Measurements from ENCODE around the gene PPP4R3A.

DNA sequence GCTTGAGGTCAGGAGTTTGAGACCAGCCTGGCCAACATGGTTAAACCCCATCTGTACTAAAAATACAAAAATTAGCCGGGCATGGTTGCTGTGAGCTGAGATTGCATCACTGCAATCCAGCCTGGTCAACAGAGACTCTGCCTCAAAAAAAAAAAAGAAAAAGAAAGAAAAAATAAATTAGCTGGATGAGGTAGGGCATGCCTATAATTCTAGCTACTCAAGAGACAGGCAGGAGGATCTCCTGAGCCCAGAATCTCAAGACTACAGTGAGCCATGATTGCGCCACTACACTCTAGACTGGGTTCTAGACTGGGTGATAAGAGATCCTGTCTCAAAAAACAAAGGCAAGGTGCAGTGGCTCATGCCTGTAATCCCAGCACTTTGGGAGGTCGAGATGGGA, 16.9 kb downstream of the PPP4R3A start:
- TF ChIP-seq, protein P1, sequence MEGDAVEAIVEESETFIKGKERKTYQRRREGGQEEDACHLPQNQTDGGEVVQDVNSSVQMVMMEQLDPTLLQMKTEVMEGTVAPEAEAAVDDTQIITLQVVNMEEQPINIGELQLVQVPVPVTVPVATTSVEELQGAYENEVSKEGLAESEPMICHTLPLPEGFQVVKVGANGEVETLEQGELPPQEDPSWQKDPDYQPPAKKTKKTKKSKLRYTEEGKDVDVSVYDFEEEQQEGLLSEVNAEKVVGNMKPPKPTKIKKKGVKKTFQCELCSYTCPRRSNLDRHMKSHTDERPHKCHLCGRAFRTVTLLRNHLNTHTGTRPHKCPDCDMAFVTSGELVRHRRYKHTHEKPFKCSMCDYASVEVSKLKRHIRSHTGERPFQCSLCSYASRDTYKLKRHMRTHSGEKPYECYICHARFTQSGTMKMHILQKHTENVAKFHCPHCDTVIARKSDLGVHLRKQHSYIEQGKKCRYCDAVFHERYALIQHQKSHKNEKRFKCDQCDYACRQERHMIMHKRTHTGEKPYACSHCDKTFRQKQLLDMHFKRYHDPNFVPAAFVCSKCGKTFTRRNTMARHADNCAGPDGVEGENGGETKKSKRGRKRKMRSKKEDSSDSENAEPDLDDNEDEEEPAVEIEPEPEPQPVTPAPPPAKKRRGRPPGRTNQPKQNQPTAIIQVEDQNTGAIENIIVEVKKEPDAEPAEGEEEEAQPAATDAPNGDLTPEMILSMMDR (IDR thresholded peaks at IDR 0.05; ENCODE audit: insufficient read depth, low read length) = no peak
- TF ChIP-seq POLR2AphosphoS5 (IDR thresholded peaks at IDR 0.05; ENCODE audit: low read depth) = no peak
- TF ChIP-seq, protein P2, sequence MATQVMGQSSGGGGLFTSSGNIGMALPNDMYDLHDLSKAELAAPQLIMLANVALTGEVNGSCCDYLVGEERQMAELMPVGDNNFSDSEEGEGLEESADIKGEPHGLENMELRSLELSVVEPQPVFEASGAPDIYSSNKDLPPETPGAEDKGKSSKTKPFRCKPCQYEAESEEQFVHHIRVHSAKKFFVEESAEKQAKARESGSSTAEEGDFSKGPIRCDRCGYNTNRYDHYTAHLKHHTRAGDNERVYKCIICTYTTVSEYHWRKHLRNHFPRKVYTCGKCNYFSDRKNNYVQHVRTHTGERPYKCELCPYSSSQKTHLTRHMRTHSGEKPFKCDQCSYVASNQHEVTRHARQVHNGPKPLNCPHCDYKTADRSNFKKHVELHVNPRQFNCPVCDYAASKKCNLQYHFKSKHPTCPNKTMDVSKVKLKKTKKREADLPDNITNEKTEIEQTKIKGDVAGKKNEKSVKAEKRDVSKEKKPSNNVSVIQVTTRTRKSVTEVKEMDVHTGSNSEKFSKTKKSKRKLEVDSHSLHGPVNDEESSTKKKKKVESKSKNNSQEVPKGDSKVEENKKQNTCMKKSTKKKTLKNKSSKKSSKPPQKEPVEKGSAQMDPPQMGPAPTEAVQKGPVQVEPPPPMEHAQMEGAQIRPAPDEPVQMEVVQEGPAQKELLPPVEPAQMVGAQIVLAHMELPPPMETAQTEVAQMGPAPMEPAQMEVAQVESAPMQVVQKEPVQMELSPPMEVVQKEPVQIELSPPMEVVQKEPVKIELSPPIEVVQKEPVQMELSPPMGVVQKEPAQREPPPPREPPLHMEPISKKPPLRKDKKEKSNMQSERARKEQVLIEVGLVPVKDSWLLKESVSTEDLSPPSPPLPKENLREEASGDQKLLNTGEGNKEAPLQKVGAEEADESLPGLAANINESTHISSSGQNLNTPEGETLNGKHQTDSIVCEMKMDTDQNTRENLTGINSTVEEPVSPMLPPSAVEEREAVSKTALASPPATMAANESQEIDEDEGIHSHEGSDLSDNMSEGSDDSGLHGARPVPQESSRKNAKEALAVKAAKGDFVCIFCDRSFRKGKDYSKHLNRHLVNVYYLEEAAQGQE (IDR thresholded peaks at IDR 0.05; ENCODE audit: insufficient replicate concordance, low read depth) = no peak
- TF ChIP-seq GABPA (IDR thresholded peaks at IDR 0.05; ENCODE audit: low read depth) = no peak
- TF ChIP-seq SPI1 (IDR thresholded peaks at IDR 0.05; ENCODE audit: borderline replicate concordance, low read depth) = no peak

All from HL-60 (cell line).